Measurements from ENCODE around the gene SLC35F3.

- TF ChIP-seq EGR1 (IDR thresholded peaks at IDR 0.05), result no peak
- no peak for TF ChIP-seq TEAD4 (IDR thresholded peaks at IDR 0.05)
- TF ChIP-seq CEBPB (IDR thresholded peaks at IDR 0.05), result no peak
- TF ChIP-seq REST (IDR thresholded peaks at IDR 0.05; ENCODE audit: low read depth), result no peak
- no peak for TF ChIP-seq FOXM1 (IDR thresholded peaks at IDR 0.05; ENCODE audit: borderline replicate concordance, low read depth)
- no peak for TF ChIP-seq MAX (IDR thresholded peaks at IDR 0.05)
- no peak for TF ChIP-seq TAF1 (IDR thresholded peaks at IDR 0.05; ENCODE audit: low read depth)
These were observed 221.2 kb downstream of the SLC35F3 start for GRCh38 chr1:234125714-234126113.

All from Ishikawa (cell line).